Measurements from ENCODE around the gene EQTN.

DNA sequence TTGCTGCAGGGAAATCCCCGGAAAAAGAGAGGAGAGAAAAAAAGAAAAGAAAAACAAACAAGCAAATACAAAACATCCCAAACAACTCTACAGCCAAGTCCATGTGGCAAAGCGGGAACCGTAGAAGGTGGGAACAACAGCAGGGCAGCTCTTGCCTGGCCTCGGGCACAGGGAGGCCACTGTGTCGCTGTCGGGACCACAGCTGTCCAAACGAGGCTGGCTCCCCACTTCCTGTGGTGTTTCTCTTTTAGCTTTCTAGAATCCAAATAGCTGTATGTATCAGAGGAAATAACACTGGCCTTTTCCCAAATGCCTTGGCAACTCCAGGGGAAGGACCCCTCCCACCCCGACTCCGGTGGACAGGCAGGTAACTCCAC, 41.6 kb upstream of the EQTN start:
- TF ChIP-seq, protein P1, sequence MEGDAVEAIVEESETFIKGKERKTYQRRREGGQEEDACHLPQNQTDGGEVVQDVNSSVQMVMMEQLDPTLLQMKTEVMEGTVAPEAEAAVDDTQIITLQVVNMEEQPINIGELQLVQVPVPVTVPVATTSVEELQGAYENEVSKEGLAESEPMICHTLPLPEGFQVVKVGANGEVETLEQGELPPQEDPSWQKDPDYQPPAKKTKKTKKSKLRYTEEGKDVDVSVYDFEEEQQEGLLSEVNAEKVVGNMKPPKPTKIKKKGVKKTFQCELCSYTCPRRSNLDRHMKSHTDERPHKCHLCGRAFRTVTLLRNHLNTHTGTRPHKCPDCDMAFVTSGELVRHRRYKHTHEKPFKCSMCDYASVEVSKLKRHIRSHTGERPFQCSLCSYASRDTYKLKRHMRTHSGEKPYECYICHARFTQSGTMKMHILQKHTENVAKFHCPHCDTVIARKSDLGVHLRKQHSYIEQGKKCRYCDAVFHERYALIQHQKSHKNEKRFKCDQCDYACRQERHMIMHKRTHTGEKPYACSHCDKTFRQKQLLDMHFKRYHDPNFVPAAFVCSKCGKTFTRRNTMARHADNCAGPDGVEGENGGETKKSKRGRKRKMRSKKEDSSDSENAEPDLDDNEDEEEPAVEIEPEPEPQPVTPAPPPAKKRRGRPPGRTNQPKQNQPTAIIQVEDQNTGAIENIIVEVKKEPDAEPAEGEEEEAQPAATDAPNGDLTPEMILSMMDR (IDR thresholded peaks at IDR 0.05): no peak
- TF ChIP-seq POLR2AphosphoS5 (IDR thresholded peaks at IDR 0.05): no peak

All from esophagus muscularis mucosa (tissue), 3 donors.